ENCODE data around the gene SOX10.
A peak's percentile ranks its signal among the peaks of the same experiment; 100 is the strongest.

The SOX10 gene

GRCh38 chr22:37940698-37941376 is 43.5 kb downstream of the SOX10 start:
- H3K27ac Mint-ChIP-seq = no peak overlapping the region
- no peaks in the 10 kb centered on the region for H3K9me3 Mint-ChIP-seq

GRCh38 chr22:37933711-37934376 is 50.5 kb downstream of the SOX10 start:
- Mint-ChIP-seq H3K9me3 (no peaks in the 10 kb centered on the region), H3K27me3 (no peaks in the 10 kb centered on the region), H3K36me3 (peaks cover 29% of the 10 kb centered on the region), H3K4me1 (peaks cover 37% of the 10 kb centered on the region), H3K4me3 (no peak overlapping the region), H3K27ac (no peak overlapping the region)
- ATAC-seq = peak; percentile 95

More at GRCh38 chr22:37940698-37941376, 43.5 kb downstream of the SOX10 start:
- Mint-ChIP-seq H3K4me3 (no peak overlapping the region), H3K36me3 (peaks cover 24% of the 10 kb centered on the region), H3K4me1 (no peaks in the 10 kb centered on the region), H3K27me3 (no peaks in the 10 kb centered on the region)
- peak; percentile 55 for ATAC-seq

GRCh38 chr22:37932821-37933578 is 51.4 kb downstream of the SOX10 start:
- Mint-ChIP-seq H3K4me3 (no peak overlapping the region), H3K27me3 (no peaks in the 10 kb centered on the region), H3K36me3 (peaks cover 36% of the 10 kb centered on the region), H3K27ac (no peak overlapping the region), H3K4me1 (peaks cover 37% of the 10 kb centered on the region), H3K9me3 (no peaks in the 10 kb centered on the region)
- no peak for ATAC-seq

GRCh38 chr22:37932401-37932800 is 52.0 kb downstream of the SOX10 start:
- no peak for ATAC-seq
- no peak overlapping the region for H3K4me3 Mint-ChIP-seq
- H3K9me3 Mint-ChIP-seq = no peaks in the 10 kb centered on the region
- H3K27me3 Mint-ChIP-seq = no peaks in the 10 kb centered on the region
- H3K27ac Mint-ChIP-seq = no peak overlapping the region
- H3K36me3 Mint-ChIP-seq = peaks cover 36% of the 10 kb centered on the region
- peaks cover 37% of the 10 kb centered on the region for H3K4me1 Mint-ChIP-seq

GRCh38 chr22:37931893-37932389 is 52.4 kb downstream of the SOX10 start:
- ATAC-seq = no peak
- H3K4me1 Mint-ChIP-seq = peaks cover 37% of the 10 kb centered on the region
- no peak overlapping the region for H3K4me3 Mint-ChIP-seq
- peak overlapping the region; percentile 54 for H3K27ac Mint-ChIP-seq
- no peaks in the 10 kb centered on the region for H3K9me3 Mint-ChIP-seq
- H3K36me3 Mint-ChIP-seq = peaks cover 35% of the 10 kb centered on the region
- no peaks in the 10 kb centered on the region for H3K27me3 Mint-ChIP-seq

GRCh38 chr22:37930952-37931440 is 53.4 kb downstream of the SOX10 start:
- Mint-ChIP-seq H3K27me3 (no peaks in the 10 kb centered on the region), H3K4me3 (no peak overlapping the region), H3K4me1 (peaks cover 37% of the 10 kb centered on the region), H3K9me3 (no peaks in the 10 kb centered on the region), H3K27ac (no peak overlapping the region), H3K36me3 (peaks cover 35% of the 10 kb centered on the region)
- ATAC-seq = no peak

GRCh38 chr22:37930270-37930951 is 53.9 kb downstream of the SOX10 start:
- H3K4me1 Mint-ChIP-seq = peaks cover 37% of the 10 kb centered on the region
- no peak overlapping the region for H3K27ac Mint-ChIP-seq
- no peak overlapping the region for H3K4me3 Mint-ChIP-seq
- H3K9me3 Mint-ChIP-seq = no peaks in the 10 kb centered on the region
- peak; percentile 28 for ATAC-seq
- peaks cover 35% of the 10 kb centered on the region for H3K36me3 Mint-ChIP-seq
- no peaks in the 10 kb centered on the region for H3K27me3 Mint-ChIP-seq

GRCh38 chr22:37929390-37929789 is 55.0 kb downstream of the SOX10 start:
- Mint-ChIP-seq H3K36me3 (peaks cover 35% of the 10 kb centered on the region), H3K27me3 (no peaks in the 10 kb centered on the region), H3K4me1 (peaks cover 37% of the 10 kb centered on the region), H3K9me3 (no peaks in the 10 kb centered on the region), H3K4me3 (no peak overlapping the region), H3K27ac (no peak overlapping the region)
- ATAC-seq = no peak

- Mint-ChIP-seq H3K36me3 (peaks cover 36% of the 10 kb centered on the region), H3K4me3 (no peak overlapping the region), H3K4me1 (peaks cover 20% of the 10 kb centered on the region), H3K27me3 (no peaks in the 10 kb centered on the region), H3K9me3 (no peaks in the 10 kb centered on the region), H3K27ac (no peak overlapping the region)
- ATAC-seq = no peak
Measured at GRCh38 chr22:37927637-37927936, 56.8 kb downstream of the SOX10 start.

GRCh38 chr22:37926771-37927636 is 57.4 kb downstream of the SOX10 start:
- H3K4me3 Mint-ChIP-seq = no peak overlapping the region
- peaks cover 17% of the 10 kb centered on the region for H3K4me1 Mint-ChIP-seq
- H3K27me3 Mint-ChIP-seq = no peaks in the 10 kb centered on the region
- no peak for ATAC-seq
- H3K9me3 Mint-ChIP-seq = no peaks in the 10 kb centered on the region
- no peak overlapping the region for H3K27ac Mint-ChIP-seq
- peaks cover 31% of the 10 kb centered on the region for H3K36me3 Mint-ChIP-seq

GRCh38 chr22:37926358-37926757 is 58.0 kb downstream of the SOX10 start:
- Mint-ChIP-seq H3K36me3 (peaks cover 26% of the 10 kb centered on the region), H3K27me3 (no peaks in the 10 kb centered on the region), H3K4me3 (no peak overlapping the region), H3K4me1 (peaks cover 10% of the 10 kb centered on the region), H3K27ac (no peak overlapping the region), H3K9me3 (no peaks in the 10 kb centered on the region)
- no peak for ATAC-seq

GRCh38 chr22:37925767-37926166 is 58.6 kb downstream of the SOX10 start:
- ATAC-seq = peak; percentile 47
- Mint-ChIP-seq H3K9me3 (no peaks in the 10 kb centered on the region), H3K27ac (no peak overlapping the region), H3K4me3 (no peak overlapping the region), H3K27me3 (no peaks in the 10 kb centered on the region), H3K36me3 (peaks cover 26% of the 10 kb centered on the region), H3K4me1 (peaks cover 9% of the 10 kb centered on the region)

GRCh38 chr22:37925330-37925729 is 59.0 kb downstream of the SOX10 start:
- Mint-ChIP-seq H3K4me3 (no peak overlapping the region), H3K9me3 (no peaks in the 10 kb centered on the region), H3K4me1 (peaks cover 6% of the 10 kb centered on the region), H3K36me3 (peaks cover 28% of the 10 kb centered on the region), H3K27me3 (no peaks in the 10 kb centered on the region), H3K27ac (no peak overlapping the region)
- no peak for ATAC-seq

GRCh38 chr22:37924386-37925065 is 59.8 kb downstream of the SOX10 start:
- H3K27ac Mint-ChIP-seq = no peak overlapping the region
- H3K27me3 Mint-ChIP-seq = no peaks in the 10 kb centered on the region
- ATAC-seq = no peak
- peaks cover 9% of the 10 kb centered on the region for H3K4me1 Mint-ChIP-seq
- H3K36me3 Mint-ChIP-seq = peaks cover 32% of the 10 kb centered on the region
- no peaks in the 10 kb centered on the region for H3K9me3 Mint-ChIP-seq
- no peak overlapping the region for H3K4me3 Mint-ChIP-seq
